Left kidney (tissue), 8 donors: Measurements from ENCODE around the gene SRPX2. TPM values are rescaled to one million over a fixed set of nuclear protein-coding genes. Genes with fewer than 3 reads are reported as not detected.

Experiments
- DNase-seq: peaks from one replicate; pipeline ENCODE4 v3.0.0-alpha.2; 2013
- long read RNA-seq, 8 donors: transcript quantifications; one replicate each; lab custom pipeline, GENCODE V29; 2026
- polyA plus RNA-seq: library from polyadenylated mRNA; unstranded; fragments of 120-200 nt; gene quantifications from one replicate; pipeline ENCODE4 v1.2.1, GENCODE V29; 2013; ENCODE audit not compliant: insufficient read length

Gene SRPX2
- polyA plus RNA-seq, result 16.9 TPM
- long read RNA-seq, donor 1, full-length matches to known transcripts, result 1 of 1 reads
- long read RNA-seq, donor 1, partial matches to known transcripts, result 0 of 1 reads
- long read RNA-seq, donor 1, other reads (novel, unspliced or antisense), result 0 of 1 reads
- long read RNA-seq, donor 2, full-length matches to known transcripts, result 4 of 4 reads
- long read RNA-seq, donor 2, partial matches to known transcripts, result 0 of 4 reads
- long read RNA-seq, donor 2, other reads (novel, unspliced or antisense), result 0 of 4 reads
- long read RNA-seq, donor 3, result 0 reads
- long read RNA-seq, donor 4, result 0 reads
- long read RNA-seq, donor 5, full-length matches to known transcripts, result 2 of 2 reads
- long read RNA-seq, donor 5, partial matches to known transcripts, result 0 of 2 reads
- long read RNA-seq, donor 5, other reads (novel, unspliced or antisense), result 0 of 2 reads
- long read RNA-seq, donor 6, result 0 reads
- long read RNA-seq, donor 7, full-length matches to known transcripts, result 5 of 5 reads
- long read RNA-seq, donor 7, partial matches to known transcripts, result 0 of 5 reads
- long read RNA-seq, donor 7, other reads (novel, unspliced or antisense), result 0 of 5 reads
- long read RNA-seq, donor 8, full-length matches to known transcripts, result 3 of 3 reads
- long read RNA-seq, donor 8, partial matches to known transcripts, result 0 of 3 reads
- long read RNA-seq, donor 8, other reads (novel, unspliced or antisense), result 0 of 3 reads

- no peak for DNase-seq
Observed at GRCh38 chrX:100643956-100644860, at the start of gene SRPX2. SRPX2 (plus strand) TSS chrX:100644199; CDS start chrX:100646323, 2,124 bp downstream.

GRCh38 chrX:100596601-100597000 is 47.4 kb upstream of the SRPX2 start:
- no peak for DNase-seq

GRCh38 chrX:100599456-100599855 is 44.5 kb upstream of the SRPX2 start:
- no peak for DNase-seq

GRCh38 chrX:100600340-100600739 is 43.7 kb upstream of the SRPX2 start:
- no peak for DNase-seq

- no peak for DNase-seq
Observed at GRCh38 chrX:100600758-100601157, 43.2 kb upstream of the SRPX2 start.

- DNase-seq, result no peak
Observed at GRCh38 chrX:100606753-100607152, 37.2 kb upstream of the SRPX2 start.

GRCh38 chrX:100609591-100609990 is 34.4 kb upstream of the SRPX2 start:
- no peak for DNase-seq

GRCh38 chrX:100611951-100612350 is 32.0 kb upstream of the SRPX2 start:
- no peak for DNase-seq

- DNase-seq, result peak; percentile 46
Observed at GRCh38 chrX:100615005-100615404, 29.0 kb upstream of the SRPX2 start.

GRCh38 chrX:100623001-100623400 is 21.0 kb upstream of the SRPX2 start:
- no peak for DNase-seq

- no peak for DNase-seq
Observed at GRCh38 chrX:100625985-100626491, 18.0 kb upstream of the SRPX2 start.

- DNase-seq, result no peak
Observed at GRCh38 chrX:100635040-100635439, 9.0 kb upstream of the SRPX2 start.

- DNase-seq, result no peak
Observed at GRCh38 chrX:100635989-100636320, 8.0 kb upstream of the SRPX2 start.

GRCh38 chrX:100636321-100636991 is 7.5 kb upstream of the SRPX2 start, which contains the start of gene TSPAN6:
TSPAN6 (minus strand) TSS chrX:100636806; CDS start chrX:100636694, 112 bp downstream.
- DNase-seq, result peak; percentile 86

GRCh38 chrX:100642290-100642689 is 1.7 kb upstream of the SRPX2 start:
- no peak for DNase-seq

- DNase-seq, result no peak
Observed at GRCh38 chrX:100643212-100643611, 787 bp upstream of the SRPX2 start.

GRCh38 chrX:100645106-100645505 is 1.1 kb downstream of the SRPX2 start:
- DNase-seq, result no peak

- no peak for DNase-seq
Observed at GRCh38 chrX:100647095-100647494, 3.1 kb downstream of the SRPX2 start.

GRCh38 chrX:100647739-100648138 is 3.7 kb downstream of the SRPX2 start:
- DNase-seq, result no peak

GRCh38 chrX:100648458-100649417 is 4.7 kb downstream of the SRPX2 start:
- DNase-seq, result peak; percentile 36
